ENCODE measurements around the gene ERBB4. TPM values are rescaled to one million over a fixed set of nuclear protein-coding genes. Genes with fewer than 3 reads are reported as not detected.

The ERBB4 gene
- total RNA-seq, 2 donors from 2014 or later: 1.0 to 32.8 TPM

GRCh38 chr2:211513446-211513845 lies 1025.2 kb downstream of the ERBB4 start:
- H3K36me3 ChIP-seq: no peaks in the 10 kb centered on the region
- H3K4me3 ChIP-seq: no peak overlapping the region
- no peak for TF ChIP-seq CTCF (IDR thresholded peaks at IDR 0.05)
- no peak for TF ChIP-seq POLR2A (IDR thresholded peaks at IDR 0.05)
- no peak for TF ChIP-seq POLR2AphosphoS5 (IDR thresholded peaks at IDR 0.05)
- H3K27me3 ChIP-seq (replicated peaks; ENCODE audit: insufficient read depth): no peaks in the 10 kb centered on the region
- no peak overlapping the region for H3K27ac ChIP-seq
- intact Hi-C loops (cut with DNase I): no loop called here
- no peaks in the 10 kb centered on the region for H3K9me3 ChIP-seq
- no peak for DNase-seq (ENCODE audit: low spot score)
- H3K4me1 ChIP-seq (replicated peaks): no peaks in the 10 kb centered on the region
- 57% methylated on average over 3 of the region's 3 CpGs for WGBS

- no peaks in the 10 kb centered on the region for H3K9me3 ChIP-seq
- no peaks in the 10 kb centered on the region for H3K4me1 ChIP-seq (replicated peaks)
- TF ChIP-seq POLR2AphosphoS5 (IDR thresholded peaks at IDR 0.05): no peak
- TF ChIP-seq POLR2A (IDR thresholded peaks at IDR 0.05): no peak
- TF ChIP-seq CTCF (IDR thresholded peaks at IDR 0.05): no peak
- H3K4me3 ChIP-seq: no peak overlapping the region
- no peaks in the 10 kb centered on the region for H3K27me3 ChIP-seq (replicated peaks; ENCODE audit: insufficient read depth)
- no peak for DNase-seq (ENCODE audit: low spot score)
- 54% methylated on average over 3 of the region's 3 CpGs for WGBS
- intact Hi-C loops (cut with DNase I): no loop called here
- no peaks in the 10 kb centered on the region for H3K36me3 ChIP-seq
- H3K27ac ChIP-seq: no peak overlapping the region
These were observed 1025.8 kb downstream of the ERBB4 start for GRCh38 chr2:211512806-211513205.

GRCh38 chr2:211503856-211504255 lies 1034.7 kb downstream of the ERBB4 start:
- no peak for DNase-seq (ENCODE audit: low spot score)
- Histone ChIP-seq H3K36me3 (no peaks in the 10 kb centered on the region), H3K27me3 (replicated peaks; ENCODE audit: insufficient read depth) (no peaks in the 10 kb centered on the region), H3K9me3 (no peaks in the 10 kb centered on the region), H3K27ac (no peak overlapping the region), H3K4me1 (replicated peaks) (no peaks in the 10 kb centered on the region), H3K4me3 (no peak overlapping the region)
- intact Hi-C loops (cut with DNase I): no loop called here
- TF ChIP-seq POLR2AphosphoS5 (IDR thresholded peaks at IDR 0.05) (no peak), CTCF (IDR thresholded peaks at IDR 0.05) (no peak), POLR2A (IDR thresholded peaks at IDR 0.05) (no peak)

- WGBS: 91% methylated on average over 4 of the region's 4 CpGs
- no peaks in the 10 kb centered on the region for H3K4me1 ChIP-seq (replicated peaks)
- TF ChIP-seq POLR2A (IDR thresholded peaks at IDR 0.05): no peak
- TF ChIP-seq POLR2AphosphoS5 (IDR thresholded peaks at IDR 0.05): no peak
- TF ChIP-seq CTCF (IDR thresholded peaks at IDR 0.05): no peak
- H3K27me3 ChIP-seq (replicated peaks; ENCODE audit: insufficient read depth): no peaks in the 10 kb centered on the region
- H3K4me3 ChIP-seq: no peak overlapping the region
- intact Hi-C loops (cut with DNase I): no loop called here
- no peak overlapping the region for H3K27ac ChIP-seq
- no peaks in the 10 kb centered on the region for H3K9me3 ChIP-seq
- H3K36me3 ChIP-seq: no peaks in the 10 kb centered on the region
- no peak for DNase-seq (ENCODE audit: low spot score)
These were observed 1035.4 kb downstream of the ERBB4 start for GRCh38 chr2:211503198-211503597.

GRCh38 chr2:211498551-211499205 lies 1039.9 kb downstream of the ERBB4 start:
- intact Hi-C loops (cut with DNase I): no loop called here
- Histone ChIP-seq H3K4me1 (replicated peaks) (no peaks in the 10 kb centered on the region), H3K27me3 (replicated peaks; ENCODE audit: insufficient read depth) (no peaks in the 10 kb centered on the region), H3K9me3 (no peaks in the 10 kb centered on the region), H3K4me3 (no peak overlapping the region), H3K36me3 (no peaks in the 10 kb centered on the region), H3K27ac (no peak overlapping the region)
- WGBS: 38% methylated on average over 3 of the region's 3 CpGs
- TF ChIP-seq POLR2AphosphoS5 (IDR thresholded peaks at IDR 0.05): no peak
- TF ChIP-seq POLR2A (IDR thresholded peaks at IDR 0.05): no peak
- no peak for TF ChIP-seq CTCF (IDR thresholded peaks at IDR 0.05)
- DNase-seq (ENCODE audit: low spot score): no peak

Measured in prostate gland (tissue), 2 donors.